MG63 (cell line): Measurements from ENCODE around the gene COL23A1. TPM values are rescaled to one million over a fixed set of nuclear protein-coding genes. Genes with fewer than 3 reads are reported as not detected.

Experiments
- DNase-seq: peaks from one replicate; pipeline ENCODE4 v3.0.0-alpha.2; 2020
- H3K27me3 ChIP-seq: fragments of 250-450 bp; sonication (Bioruptor Pico); 2 replicates; pipeline ENCODE4 v1.5.1; 2020; ENCODE audit warnings: mild to moderate bottlenecking, moderate library complexity
- H3K36me3 ChIP-seq: fragments of 250-450 bp; sonication (Bioruptor Pico); 2 replicates; pipeline ENCODE4 v1.5.1; 2020; ENCODE audit warnings: mild to moderate bottlenecking, moderate library complexity
- H3K4me3 ChIP-seq: fragments of 250-450 bp; sonication (Bioruptor Pico); 2 replicates; pipeline ENCODE4 v1.5.1; 2020; ENCODE audit warnings: mild to moderate bottlenecking, moderate library complexity
- H3K9me3 ChIP-seq: fragments of 250-450 bp; sonication (Bioruptor Pico); 2 replicates; pipeline ENCODE4 v1.5.1; 2020; ENCODE audit warnings: mild to moderate bottlenecking, moderate library complexity
- total RNA-seq: library from RNA; depleted of rRNA; stranded (reverse); fragments of >200 nt; shearing (Covaris generic); gene quantifications from 2 replicates; pipeline ENCODE4 v1.2.3, GENCODE V29; 2014; ENCODE audit warnings: low replicate concordance

The COL23A1 gene
- total RNA-seq, 1 experiment from 2014 or later, result 107 TPM

DNA sequence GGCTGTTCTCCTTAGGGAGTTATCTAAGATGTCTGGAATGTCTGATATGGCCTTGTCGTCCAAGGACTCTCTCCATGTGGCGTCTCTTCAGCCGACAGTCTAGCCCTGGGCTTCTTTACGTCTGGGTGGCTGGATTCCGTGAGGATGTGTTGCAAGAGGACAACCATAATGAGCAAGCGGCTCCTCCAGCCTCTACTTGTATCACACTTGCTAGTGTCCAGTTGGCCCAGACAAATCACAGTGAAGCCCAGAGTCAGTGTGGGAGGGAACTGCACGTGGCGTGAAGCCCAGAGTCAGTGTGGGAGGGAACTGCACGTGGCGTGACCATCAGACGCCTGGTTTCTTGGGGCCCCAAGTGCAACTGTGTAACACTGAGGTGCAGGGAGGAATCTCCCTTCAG, 61.1 kb downstream of the COL23A1 start:
- DNase-seq, result peak; percentile 67
- Histone ChIP-seq H3K36me3 (peaks cover 37% of the 10 kb centered on the region), H3K4me3 (no peak overlapping the region), H3K27me3 (no peaks in the 10 kb centered on the region), H3K9me3 (no peaks in the 10 kb centered on the region)

- Histone ChIP-seq H3K36me3 (peaks cover 35% of the 10 kb centered on the region), H3K4me3 (no peak overlapping the region), H3K27me3 (no peaks in the 10 kb centered on the region), H3K9me3 (no peaks in the 10 kb centered on the region)
- peak; percentile 94 for DNase-seq
These were observed 62.5 kb downstream of the COL23A1 start for GRCh38 chr5:178527458-178528307.

- peak overlapping the region; percentile 14 for H3K4me3 ChIP-seq
- peaks cover 36% of the 10 kb centered on the region for H3K36me3 ChIP-seq
- H3K9me3 ChIP-seq, result no peaks in the 10 kb centered on the region
- no peaks in the 10 kb centered on the region for H3K27me3 ChIP-seq
- peak; percentile 99 for DNase-seq
These were observed 63.3 kb downstream of the COL23A1 start for GRCh38 chr5:178526773-178527457.

GRCh38 chr5:178525906-178526732, 64.1 kb downstream of the COL23A1 start:
- Histone ChIP-seq H3K36me3 (peaks cover 39% of the 10 kb centered on the region), H3K9me3 (no peaks in the 10 kb centered on the region), H3K4me3 (peak overlapping the region; percentile 14), H3K27me3 (no peaks in the 10 kb centered on the region)
- DNase-seq, result peak; percentile 92

DNA sequence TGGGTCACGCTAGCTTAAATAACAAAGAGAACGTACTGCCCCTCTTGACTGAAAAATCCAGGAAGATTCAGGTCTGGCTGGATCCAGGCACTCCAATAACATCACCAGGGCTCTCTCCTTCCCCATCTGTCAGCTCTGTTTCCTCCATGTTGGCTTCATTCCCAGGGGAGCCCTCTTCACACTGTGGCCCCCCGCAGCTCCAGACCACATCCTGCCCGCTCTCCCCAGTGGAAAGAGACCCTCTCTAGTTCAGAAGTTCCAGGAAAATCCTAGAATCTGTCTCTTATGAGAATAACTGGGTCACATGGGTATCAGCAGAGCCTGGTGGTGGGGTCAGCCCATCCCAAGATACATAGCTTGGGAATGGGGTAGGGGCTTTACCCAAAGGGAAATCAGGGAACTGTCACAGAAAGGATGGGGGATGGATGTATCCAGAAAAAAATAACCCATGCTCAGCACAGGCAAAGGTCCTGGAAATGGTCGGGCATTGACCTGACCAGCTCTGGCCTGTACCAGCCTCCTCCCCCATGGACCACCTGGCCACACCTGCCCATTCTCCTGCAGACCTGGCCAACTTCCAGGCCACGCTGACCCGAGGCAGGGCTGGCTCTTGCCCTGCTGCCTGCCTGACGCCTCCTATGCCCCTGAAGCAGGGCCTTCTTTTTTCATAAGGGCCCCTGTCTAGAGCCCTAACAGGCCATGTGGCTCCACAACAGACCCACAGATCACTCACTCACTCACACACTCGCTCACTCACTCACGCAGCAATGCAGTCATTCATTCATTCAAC, 65.9 kb downstream of the COL23A1 start:
- DNase-seq, result no peak
- H3K36me3 ChIP-seq, result peaks cover 49% of the 10 kb centered on the region
- H3K27me3 ChIP-seq, result no peaks in the 10 kb centered on the region
- no peak overlapping the region for H3K4me3 ChIP-seq
- no peaks in the 10 kb centered on the region for H3K9me3 ChIP-seq

DNA sequence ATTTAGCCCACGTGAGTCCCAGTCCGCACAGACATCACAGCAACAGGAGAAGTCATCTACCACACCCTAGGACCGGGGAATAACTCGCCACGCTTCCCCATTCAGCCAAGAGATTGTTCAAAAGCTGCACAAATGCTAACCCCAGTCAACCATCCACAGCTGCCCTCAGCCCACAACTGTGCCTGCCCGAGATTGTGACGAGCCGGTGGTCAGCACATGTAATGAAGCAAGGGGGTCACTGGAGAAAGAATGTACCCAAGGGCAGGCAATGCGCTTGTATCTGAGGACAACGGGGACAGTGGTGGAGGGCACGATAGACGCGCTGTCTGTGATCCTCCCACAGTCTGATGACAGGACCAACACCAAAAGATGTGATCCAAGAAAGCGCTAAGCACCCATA, 67.8 kb downstream of the COL23A1 start:
- H3K36me3 ChIP-seq, result peaks cover 45% of the 10 kb centered on the region
- H3K27me3 ChIP-seq, result no peaks in the 10 kb centered on the region
- DNase-seq, result no peak
- no peaks in the 10 kb centered on the region for H3K9me3 ChIP-seq
- no peak overlapping the region for H3K4me3 ChIP-seq

GRCh38 chr5:178520851-178521250, 69.3 kb downstream of the COL23A1 start:
- H3K36me3 ChIP-seq, result peaks cover 57% of the 10 kb centered on the region
- DNase-seq, result no peak
- H3K4me3 ChIP-seq, result no peak overlapping the region
- no peaks in the 10 kb centered on the region for H3K9me3 ChIP-seq
- H3K27me3 ChIP-seq, result no peaks in the 10 kb centered on the region

GRCh38 chr5:178519804-178520203, 70.4 kb downstream of the COL23A1 start:
- peaks cover 63% of the 10 kb centered on the region for H3K36me3 ChIP-seq
- no peak overlapping the region for H3K4me3 ChIP-seq
- no peak for DNase-seq
- H3K27me3 ChIP-seq, result no peaks in the 10 kb centered on the region
- H3K9me3 ChIP-seq, result no peaks in the 10 kb centered on the region

DNA sequence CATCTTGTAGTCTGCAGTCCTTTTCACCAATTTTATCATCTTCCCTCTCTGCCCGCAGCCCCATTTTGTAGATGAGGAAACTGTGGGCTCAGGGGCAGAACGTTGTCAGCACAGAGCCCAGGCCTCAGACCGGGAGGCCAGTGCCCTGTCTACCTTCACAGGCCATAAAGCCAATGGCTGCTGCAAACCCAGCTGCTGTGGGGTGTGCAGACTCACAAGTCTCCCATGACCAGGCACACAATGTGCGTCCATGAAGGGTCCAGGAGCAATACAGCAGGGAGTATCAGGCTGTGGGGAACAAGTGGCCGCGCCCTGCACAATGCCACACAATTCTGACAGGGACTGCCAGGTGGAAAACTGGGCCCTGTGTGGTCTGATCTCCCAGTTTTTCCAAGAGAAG, 71.0 kb downstream of the COL23A1 start:
- no peaks in the 10 kb centered on the region for H3K27me3 ChIP-seq
- H3K9me3 ChIP-seq, result peaks cover under 1% of the 10 kb centered on the region; the same call in 1 of the 2 replicates
- no peak for DNase-seq
- H3K4me3 ChIP-seq, result no peak overlapping the region
- H3K36me3 ChIP-seq, result peaks cover 63% of the 10 kb centered on the region

GRCh38 chr5:178516504-178517235, 73.5 kb downstream of the COL23A1 start:
- peaks cover 72% of the 10 kb centered on the region for H3K36me3 ChIP-seq
- H3K9me3 ChIP-seq, result peaks cover 6% of the 10 kb centered on the region; the same call in 1 of the 2 replicates
- no peak for DNase-seq
- no peaks in the 10 kb centered on the region for H3K27me3 ChIP-seq
- H3K4me3 ChIP-seq, result no peak overlapping the region

- no peaks in the 10 kb centered on the region for H3K27me3 ChIP-seq
- no peak overlapping the region for H3K4me3 ChIP-seq
- H3K36me3 ChIP-seq, result peaks cover 75% of the 10 kb centered on the region
- H3K9me3 ChIP-seq, result peaks cover 6% of the 10 kb centered on the region
- no peak for DNase-seq
These were observed 74.3 kb downstream of the COL23A1 start for GRCh38 chr5:178515776-178516503.

DNA sequence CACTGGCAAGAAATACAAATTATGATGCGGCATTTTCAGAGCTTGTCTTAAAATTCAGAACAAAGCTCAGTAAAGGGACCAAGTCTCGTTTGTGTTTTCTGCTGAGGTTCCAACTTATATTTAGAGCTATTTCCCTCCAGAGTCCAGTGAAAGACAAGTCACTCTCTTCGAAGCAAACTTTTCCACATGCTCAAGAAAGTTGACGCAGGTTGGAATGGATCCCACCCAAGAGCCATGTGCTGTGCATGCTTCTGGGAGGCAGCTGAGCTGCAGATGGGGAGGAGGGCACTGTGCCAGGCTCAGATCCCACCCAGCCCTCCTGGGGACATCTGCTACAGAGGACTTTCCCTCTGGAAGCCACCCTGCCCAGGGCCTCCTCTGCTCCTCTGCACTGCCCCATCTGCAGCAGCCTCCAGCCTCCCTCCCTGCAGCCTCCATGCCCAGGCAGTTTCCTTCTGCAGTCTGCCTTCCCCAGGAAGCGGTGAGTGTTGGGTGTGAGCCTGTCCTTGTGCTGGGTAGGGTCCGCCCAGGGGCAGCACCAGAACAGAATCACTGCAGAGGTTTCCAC, 75.3 kb downstream of the COL23A1 start:
- no peak overlapping the region for H3K4me3 ChIP-seq
- no peak for DNase-seq
- H3K36me3 ChIP-seq, result peaks cover 75% of the 10 kb centered on the region
- H3K27me3 ChIP-seq, result no peaks in the 10 kb centered on the region
- peaks cover 14% of the 10 kb centered on the region for H3K9me3 ChIP-seq

- DNase-seq, result no peak
- Histone ChIP-seq H3K36me3 (peaks cover 86% of the 10 kb centered on the region), H3K9me3 (peaks cover 41% of the 10 kb centered on the region), H3K4me3 (no peak overlapping the region), H3K27me3 (no peaks in the 10 kb centered on the region)
These were observed 79.0 kb downstream of the COL23A1 start for GRCh38 chr5:178511172-178511571.

- H3K4me3 ChIP-seq, result no peak overlapping the region
- H3K9me3 ChIP-seq, result peaks cover 41% of the 10 kb centered on the region
- peaks cover 77% of the 10 kb centered on the region for H3K36me3 ChIP-seq
- no peaks in the 10 kb centered on the region for H3K27me3 ChIP-seq
- no peak for DNase-seq
These were observed 80.6 kb downstream of the COL23A1 start for GRCh38 chr5:178509491-178510057.
